Fibroblast of skin of right biceps (primary cell): ENCODE results near the gene SERPINB1.
A peak's percentile ranks its signal among the peaks of the same experiment; 100 is the strongest.
"Not testable (repeated sequence)": the region's sequence is repeated elsewhere in the genome, so short reads cannot be mapped to it uniquely, and the experiment has no call there.

Experiments
- DNase-seq: peaks from one replicate; pipeline ENCODE4 v3.0.0-alpha.2; 2013

The SERPINB1 gene

GRCh38 chr6:2865694-2866151 is 24.1 kb upstream of the SERPINB1 start:
- no peak for DNase-seq

DNA sequence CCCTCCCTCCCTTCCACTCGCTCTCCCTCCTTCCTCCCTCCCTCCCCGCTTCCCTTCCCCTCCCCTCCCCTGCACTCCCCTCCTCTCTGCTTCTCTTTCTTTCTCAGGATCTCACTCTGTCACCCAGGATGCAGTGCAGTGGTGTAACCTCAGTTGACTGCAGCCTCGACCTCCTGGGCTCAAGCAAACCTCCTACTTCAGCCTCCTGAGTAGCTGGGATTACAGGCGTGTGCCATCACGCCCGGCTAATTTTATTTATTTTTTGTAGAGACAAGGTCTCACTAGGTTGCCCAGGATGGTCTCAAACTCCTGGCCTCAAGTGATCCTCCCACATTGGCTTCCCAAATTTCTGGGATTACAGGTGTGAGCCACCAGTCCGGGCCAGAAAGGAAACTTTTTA is 23.6 kb upstream of the SERPINB1 start:
- DNase-seq = no peak

DNA sequence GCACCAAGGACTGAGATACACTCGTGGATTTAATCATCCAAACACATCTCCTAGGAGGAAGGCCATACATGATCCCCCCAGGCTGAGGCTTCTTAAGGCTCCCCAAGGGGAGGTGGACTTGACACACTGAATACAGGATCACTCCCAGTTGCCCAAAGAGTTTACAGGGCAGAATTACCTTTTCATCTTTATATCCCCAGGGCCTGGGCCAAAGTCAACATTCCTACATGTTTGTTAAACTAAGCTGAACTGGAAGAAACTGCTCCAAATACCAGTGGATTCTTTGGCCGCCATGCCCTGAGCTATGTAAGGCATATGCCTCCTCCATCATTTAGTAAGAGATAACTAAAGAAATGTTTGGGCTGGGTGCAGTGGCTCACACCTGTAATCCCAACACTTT is 22.2 kb upstream of the SERPINB1 start:
- DNase-seq = no peak

GRCh38 chr6:2862712-2863181 is 21.1 kb upstream of the SERPINB1 start:
- DNase-seq = peak; percentile 28

DNA sequence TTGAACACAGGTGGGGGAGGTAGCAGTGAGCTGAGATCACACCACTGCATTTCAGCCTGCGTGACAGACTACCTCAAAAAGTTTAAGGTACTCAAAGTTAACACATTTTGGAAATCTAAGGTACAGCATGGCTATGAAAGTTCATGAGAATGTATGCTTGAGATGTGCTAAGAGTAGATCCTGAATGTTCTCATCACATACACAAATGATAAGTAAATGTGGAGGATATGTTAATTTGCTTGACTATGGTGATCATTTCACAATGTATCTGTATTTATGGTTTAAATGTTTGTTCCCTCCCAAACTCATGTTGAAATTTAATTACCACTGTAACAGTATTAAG is 20.1 kb upstream of the SERPINB1 start:
- DNase-seq = no peak

DNA sequence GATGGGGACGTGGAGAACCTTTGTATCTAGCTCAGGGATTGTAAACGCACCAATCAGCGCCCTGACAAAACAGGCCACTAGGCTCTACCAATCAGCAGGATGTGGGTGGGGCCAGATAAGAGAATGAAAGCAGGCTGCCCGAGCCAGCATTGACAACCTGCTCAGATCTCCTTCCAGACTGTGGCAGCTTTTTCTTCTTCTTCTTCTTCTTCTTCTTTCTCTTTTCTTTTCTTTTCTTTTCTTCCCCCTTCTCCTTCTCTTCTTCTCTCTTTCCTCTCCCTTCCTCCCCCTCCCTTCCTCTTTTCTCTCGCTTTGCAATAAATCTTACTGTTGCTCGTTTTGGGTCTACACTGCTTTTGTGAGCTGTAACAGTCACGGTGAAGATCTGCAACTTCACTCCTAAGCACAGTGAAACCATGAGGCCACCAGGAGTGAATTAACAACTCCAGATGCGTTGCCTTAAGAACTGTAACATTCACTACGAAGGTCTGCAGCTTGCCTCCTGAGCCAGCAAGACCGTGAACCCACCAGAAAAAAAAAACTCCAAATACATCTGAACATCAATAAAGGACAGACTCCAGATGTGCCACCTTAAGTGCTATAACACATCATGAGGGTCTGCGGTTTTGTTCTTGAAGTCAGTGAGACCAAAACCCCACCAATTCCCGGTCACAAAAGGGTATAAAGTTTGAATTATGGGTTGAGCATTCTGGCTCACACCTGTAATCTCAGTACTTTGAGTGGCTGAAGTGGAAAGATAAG is 19.6 kb upstream of the SERPINB1 start:
- DNase-seq = no peak

- not testable (repeated sequence) for DNase-seq
Observed at GRCh38 chr6:2860706-2861059, 19.0 kb upstream of the SERPINB1 start.

- not testable (repeated sequence) for DNase-seq
Observed at GRCh38 chr6:2859798-2860705, 18.4 kb upstream of the SERPINB1 start.

GRCh38 chr6:2859185-2859700 is 17.6 kb upstream of the SERPINB1 start:
- DNase-seq = no peak

GRCh38 chr6:2857580-2858337 is 16.1 kb upstream of the SERPINB1 start:
- DNase-seq = peak; percentile 92

DNA sequence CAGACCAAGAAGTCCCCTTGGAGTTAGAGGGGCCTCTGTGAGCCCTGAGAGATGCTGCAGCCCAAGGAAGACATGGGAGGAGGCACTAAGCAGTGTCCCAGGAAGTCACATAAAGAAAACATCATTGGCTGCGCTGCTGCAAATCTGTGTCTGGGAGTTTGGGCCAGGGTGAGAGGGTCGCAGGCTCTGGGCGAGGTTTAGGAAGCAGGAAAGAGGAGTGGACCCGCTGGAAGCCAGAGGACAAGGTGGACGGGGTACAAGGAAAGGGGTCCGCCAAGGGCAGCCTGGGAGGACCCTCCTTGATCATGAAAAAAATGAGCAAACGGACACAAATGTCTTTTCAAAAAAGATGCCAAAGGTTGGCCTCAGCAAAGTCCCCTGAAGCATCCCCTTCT is 15.5 kb upstream of the SERPINB1 start:
- DNase-seq = no peak

- no peak for DNase-seq
Observed at GRCh38 chr6:2855061-2855519, 13.4 kb upstream of the SERPINB1 start.

GRCh38 chr6:2854396-2854982 is 12.8 kb upstream of the SERPINB1 start:
- no peak for DNase-seq

DNA sequence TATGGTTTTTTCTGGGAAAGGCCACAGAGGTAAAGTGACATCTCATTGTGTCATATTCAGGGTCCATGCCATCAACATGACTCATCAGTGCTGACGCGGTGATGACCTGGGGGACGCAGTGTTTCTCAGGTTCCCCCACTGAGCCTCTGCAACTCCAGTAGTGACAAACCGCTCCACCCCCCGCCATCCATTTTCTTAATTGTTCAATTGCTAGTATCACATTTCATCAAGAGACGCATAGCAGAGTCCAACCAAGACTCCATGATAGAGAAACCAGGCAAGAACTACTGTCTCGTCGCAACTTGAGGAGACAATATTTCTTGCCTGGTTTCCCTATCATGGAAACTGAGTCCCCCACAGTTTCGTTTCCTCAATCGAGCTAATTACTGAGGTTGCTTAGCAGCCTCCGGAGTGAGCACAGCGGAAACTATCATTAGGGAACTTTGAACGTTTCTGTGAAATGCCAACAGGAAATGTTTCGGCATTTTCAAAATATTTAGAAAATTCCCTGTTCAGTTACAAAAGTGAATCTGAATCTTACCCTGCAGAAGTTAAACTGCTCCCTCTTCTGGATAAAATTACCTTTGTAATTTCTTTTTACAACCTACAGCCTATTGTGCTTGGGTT is 12.2 kb upstream of the SERPINB1 start:
- DNase-seq = peak; percentile 94

DNA sequence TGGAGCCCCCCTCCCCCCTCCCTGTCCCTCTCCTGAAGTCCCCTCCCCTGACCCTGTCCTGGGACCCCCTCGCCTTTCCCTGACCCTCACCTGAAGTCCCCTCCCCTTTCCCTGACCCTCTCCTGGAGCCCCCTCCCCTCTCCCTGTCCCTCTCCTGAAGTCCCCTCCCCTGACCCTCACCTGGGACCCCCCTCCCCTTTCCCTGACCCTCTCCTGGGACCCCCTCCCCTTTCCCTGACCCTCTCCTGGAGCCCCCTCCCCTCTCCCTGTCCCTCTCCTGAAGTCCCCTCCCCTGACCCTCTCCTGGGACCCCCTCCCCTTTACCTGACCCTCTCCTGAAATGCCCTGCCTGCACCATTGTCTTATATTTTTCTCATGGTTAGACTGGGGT is 11.7 kb upstream of the SERPINB1 start:
- DNase-seq = not testable (repeated sequence)

DNA sequence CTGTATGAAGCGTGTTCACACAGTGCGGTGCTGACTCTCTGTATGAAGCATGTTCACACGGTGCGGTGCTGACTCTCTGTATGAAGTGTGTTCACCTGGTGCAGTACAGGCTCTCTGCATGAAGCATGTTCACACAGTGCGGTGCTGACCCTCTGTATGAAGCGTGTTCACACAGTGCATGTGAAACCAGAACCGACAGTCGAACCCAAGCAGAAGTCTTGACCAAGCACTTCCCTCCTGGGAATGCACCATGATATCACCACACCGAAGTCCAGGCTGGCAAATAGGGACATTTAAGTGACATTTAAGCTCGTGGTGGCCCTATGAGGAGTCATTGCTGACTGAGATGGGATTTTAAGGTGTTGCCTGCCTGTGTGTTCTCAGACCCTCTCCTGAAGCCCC is 11.3 kb upstream of the SERPINB1 start:
- DNase-seq = no peak

GRCh38 chr6:2852514-2852855 is 10.8 kb upstream of the SERPINB1 start:
- no peak for DNase-seq

DNA sequence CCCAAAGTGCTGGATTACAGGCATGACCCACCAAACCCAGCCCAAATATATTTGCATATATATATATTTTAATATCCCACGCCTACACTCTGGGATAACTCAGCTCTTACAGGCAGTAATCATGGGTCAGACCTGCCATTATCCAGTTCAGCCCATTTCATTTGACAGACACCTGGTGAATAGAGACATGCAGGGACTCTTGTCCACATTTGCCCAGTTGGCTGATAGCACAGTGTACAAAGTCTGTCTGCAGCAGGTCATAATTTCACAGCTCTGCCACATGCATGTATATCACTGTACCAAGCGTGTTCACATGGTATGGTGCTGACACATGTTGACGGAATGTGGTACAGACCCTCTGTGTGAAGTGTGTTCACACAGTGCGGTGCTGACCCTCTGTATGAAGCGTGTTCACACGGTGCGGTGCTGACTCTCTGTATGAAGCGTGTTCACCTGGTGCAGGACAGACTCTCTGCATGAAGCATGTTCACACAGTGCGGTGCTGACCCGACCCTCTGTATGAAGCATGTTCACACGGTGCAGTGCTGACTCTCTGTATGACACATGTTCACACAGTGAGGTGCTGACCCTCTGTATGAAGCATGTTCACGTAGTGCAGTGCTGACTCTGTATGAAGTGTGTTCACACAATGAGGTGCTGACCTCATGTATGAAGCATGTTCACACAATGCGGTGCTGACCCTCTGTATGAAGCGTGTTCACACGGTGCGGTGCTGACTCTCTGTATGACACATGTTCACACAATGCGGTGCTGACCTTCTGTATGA is 10.3 kb upstream of the SERPINB1 start:
- DNase-seq = no peak

- DNase-seq = peak; percentile 59
Observed at GRCh38 chr6:2850538-2851113, 9.0 kb upstream of the SERPINB1 start.

DNA sequence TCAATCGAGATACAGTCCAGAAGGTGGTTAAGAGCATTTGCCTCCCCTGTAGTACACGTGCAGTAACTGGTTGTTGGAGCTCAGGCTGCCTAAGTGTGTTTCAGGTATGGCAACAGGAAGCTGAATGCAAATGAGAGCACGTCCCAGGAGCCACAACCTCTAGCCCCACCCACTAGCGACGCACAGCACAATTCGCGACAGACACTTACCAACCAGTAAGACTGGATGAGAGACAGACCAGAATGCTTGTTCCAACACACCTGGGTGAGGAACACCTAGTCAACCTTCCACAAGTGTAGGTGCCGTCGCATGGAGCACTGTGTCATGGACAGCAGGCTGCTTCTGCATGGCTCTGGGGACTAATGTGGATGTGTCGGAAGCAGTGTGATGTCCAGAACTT is 7.2 kb upstream of the SERPINB1 start:
- DNase-seq = no peak

DNA sequence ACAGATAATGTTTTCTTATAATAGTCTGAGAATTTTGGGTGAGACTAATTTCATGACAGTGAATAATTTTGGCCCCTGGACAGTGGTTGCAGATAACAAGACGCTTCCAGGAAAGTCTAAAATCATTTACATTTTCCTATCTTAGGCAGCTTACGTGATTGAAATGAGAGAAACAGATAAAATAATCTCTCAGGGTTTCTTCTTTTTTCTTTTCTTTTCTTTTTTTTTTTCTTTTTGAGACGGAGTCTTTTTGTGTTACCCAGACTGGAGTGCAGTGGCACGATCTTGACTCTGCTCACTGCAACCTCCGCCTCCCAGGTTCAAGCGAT is 4.2 kb upstream of the SERPINB1 start:
- DNase-seq = no peak
